Measurements from ENCODE around the gene MITF.

DNA sequence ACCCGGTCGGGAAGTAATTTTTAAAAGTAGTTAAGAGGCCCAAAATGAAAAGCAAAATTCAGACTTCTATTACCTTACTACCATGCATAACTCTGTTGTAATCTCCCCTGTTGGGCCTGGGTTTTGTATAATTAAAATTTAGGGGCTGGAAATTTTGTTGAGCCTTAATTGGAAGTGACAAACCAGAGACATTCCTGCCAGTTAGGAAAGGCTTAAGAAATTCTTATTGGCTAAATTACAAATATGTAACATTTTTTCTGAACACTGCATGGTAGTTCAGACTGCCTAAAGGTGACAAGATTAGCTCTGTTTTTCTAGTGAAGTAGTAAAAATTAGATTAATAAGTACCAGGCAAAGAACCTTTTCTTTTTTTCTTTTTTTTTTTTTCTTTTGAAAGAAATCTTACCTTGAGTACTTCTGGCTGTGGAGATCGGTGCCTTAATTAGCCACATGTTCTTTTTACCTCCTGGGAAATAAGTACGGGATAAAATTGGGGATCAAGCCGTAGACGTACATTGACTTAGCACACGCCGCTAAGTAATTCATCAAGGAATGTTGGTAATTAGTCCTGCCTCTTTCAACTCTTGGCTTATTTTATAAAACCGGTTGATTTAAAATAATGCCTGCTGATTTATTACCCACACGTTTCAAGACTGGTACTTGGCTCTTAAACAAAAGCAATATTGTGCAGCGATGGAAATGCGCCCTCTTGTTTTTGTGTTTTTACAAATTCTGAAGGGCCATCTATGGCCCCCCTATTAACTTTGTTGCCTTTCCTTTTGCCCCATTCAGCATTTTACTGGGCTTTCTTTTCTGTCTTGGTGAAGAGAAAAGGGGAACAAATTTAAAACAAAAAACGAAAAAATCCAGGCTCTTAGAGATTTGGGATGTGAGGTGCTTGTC lies 149.0 kb downstream of the MITF start:
- TF ChIP-seq, protein P1, sequence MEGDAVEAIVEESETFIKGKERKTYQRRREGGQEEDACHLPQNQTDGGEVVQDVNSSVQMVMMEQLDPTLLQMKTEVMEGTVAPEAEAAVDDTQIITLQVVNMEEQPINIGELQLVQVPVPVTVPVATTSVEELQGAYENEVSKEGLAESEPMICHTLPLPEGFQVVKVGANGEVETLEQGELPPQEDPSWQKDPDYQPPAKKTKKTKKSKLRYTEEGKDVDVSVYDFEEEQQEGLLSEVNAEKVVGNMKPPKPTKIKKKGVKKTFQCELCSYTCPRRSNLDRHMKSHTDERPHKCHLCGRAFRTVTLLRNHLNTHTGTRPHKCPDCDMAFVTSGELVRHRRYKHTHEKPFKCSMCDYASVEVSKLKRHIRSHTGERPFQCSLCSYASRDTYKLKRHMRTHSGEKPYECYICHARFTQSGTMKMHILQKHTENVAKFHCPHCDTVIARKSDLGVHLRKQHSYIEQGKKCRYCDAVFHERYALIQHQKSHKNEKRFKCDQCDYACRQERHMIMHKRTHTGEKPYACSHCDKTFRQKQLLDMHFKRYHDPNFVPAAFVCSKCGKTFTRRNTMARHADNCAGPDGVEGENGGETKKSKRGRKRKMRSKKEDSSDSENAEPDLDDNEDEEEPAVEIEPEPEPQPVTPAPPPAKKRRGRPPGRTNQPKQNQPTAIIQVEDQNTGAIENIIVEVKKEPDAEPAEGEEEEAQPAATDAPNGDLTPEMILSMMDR (IDR thresholded peaks at IDR 0.05; ENCODE audit: low read depth, low read length), result no peak
- no peak for TF ChIP-seq EZH2phosphoT487 (IDR thresholded peaks at IDR 0.05; ENCODE audit: low read depth)
